VCaP (cell line): ENCODE data around the gene IFT27.
A peak's percentile ranks its signal among the peaks of the same experiment; 100 is the strongest.

Experiments used
- H3K27ac ChIP-seq: fragments of 450-650 bp; 2 replicates; pipeline ENCODE4 v1.5.1; 2017
- CTCF ChIP-seq: fragments of 450-650 bp; conservative IDR thresholded peaks from 2 replicates; pipeline ENCODE4 v1.5.1; 2017; ENCODE audit warnings: mild to moderate bottlenecking, moderate library complexity

Gene IFT27

GRCh38 chr22:36795633-36796032, 19.7 kb upstream of the IFT27 start:
- H3K27ac ChIP-seq = no peak overlapping the region
- no peak for TF ChIP-seq CTCF

DNA sequence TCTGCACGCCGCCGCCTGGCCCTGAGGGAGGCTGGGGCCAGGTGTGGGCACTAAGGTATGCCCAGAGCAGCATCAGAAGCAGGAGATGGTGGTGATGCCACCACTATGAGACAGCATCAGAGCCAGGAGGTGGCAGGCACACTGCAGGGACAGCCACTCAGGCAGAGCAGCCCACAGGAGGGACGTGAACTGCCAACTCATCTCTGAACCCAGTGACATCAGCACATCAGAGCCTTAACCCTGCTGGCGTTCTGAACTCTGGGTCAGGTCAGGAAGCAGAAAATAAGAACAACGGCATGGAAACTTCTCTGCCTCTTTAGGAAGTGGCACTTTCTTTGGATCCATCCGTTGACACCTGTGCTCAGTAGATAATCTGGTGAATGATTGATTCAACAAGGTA, 14.7 kb upstream of the IFT27 start:
- 0 out of 2 replicates have a peak, but pooled peaks have one; percentile 14 for TF ChIP-seq CTCF
- H3K27ac ChIP-seq = no peak overlapping the region

- no peak for TF ChIP-seq CTCF
- no peak overlapping the region for H3K27ac ChIP-seq
Measured at GRCh38 chr22:36787204-36787988, 11.5 kb upstream of the IFT27 start.

DNA sequence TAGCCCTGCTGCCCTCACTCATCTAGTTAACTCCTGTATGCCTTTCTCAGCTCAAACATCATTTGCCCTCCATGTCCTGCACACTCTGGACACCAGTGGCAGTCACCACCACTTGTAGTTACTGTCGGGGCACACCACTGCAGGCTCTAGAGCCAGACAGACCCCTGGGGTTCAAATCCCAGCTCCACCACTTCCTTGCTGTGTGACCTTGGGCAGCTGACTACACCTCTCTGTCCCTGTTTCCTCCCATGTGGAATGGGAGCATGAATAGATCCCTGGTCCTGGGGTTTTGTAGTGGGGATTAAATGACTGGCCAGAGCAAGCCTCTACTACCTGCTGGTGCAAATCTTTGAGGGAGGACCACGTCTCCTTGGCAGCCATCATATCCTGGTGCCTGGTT, 7.8 kb upstream of the IFT27 start:
- no peak for TF ChIP-seq CTCF
- no peak overlapping the region for H3K27ac ChIP-seq

- no peak overlapping the region for H3K27ac ChIP-seq
- peak; percentile 91 for TF ChIP-seq CTCF
Measured at GRCh38 chr22:36781656-36782627, 6.0 kb upstream of the IFT27 start.

DNA sequence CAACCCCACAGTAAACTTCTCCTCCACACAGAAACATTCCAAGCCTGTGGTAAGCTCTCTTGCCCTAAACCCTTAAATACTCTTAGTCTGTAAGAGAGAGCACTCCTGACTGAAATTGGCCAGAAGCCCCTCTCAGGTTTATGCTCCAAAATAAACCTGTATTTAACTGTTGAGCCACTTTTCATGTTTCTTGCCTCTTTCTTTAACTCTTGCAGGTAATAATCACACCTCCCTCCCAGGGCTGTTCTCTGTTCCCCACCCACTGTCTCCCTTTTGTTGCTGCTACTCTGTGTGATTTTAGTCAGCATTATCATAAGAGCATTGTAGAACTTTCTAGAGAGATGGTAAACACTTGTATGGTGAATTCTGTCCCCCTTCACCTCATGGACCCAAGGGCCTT, 2.1 kb upstream of the IFT27 start:
- no peak for TF ChIP-seq CTCF

DNA sequence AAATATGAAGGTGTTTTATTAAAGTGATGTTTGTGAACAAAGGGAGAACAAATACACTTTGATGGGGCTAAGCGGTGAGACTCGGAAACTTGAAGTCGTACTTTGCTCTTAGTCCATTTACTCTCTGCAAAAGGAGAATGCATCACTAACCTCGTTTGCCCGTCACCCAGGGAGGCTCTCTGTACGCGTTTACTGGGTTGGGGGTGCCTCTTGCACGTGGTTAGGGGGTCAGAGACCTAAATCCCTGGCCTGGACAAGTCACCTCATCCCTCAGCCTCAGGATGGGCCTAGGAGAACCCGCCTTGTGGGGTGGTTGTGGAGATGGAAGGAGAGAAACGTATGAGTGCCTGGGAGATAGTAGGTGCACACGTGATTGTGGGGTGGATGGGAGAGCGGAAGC, 803 bp upstream of the IFT27 start:
- peak overlapping the region; percentile 52 for H3K27ac ChIP-seq
- TF ChIP-seq CTCF = no peak

More for the DNA sequence above, 2.1 kb upstream of the IFT27 start:
- no peak overlapping the region for H3K27ac ChIP-seq
